T-helper 1 cell (primary cell): Measurements from ENCODE around the gene RNF17.

ENCODE experiments used
- DNase-seq, 5 donors: peaks; one replicate each; pipeline ENCODE4 v3.0.0-alpha.2; 2012 to 2020

Gene RNF17

DNA sequence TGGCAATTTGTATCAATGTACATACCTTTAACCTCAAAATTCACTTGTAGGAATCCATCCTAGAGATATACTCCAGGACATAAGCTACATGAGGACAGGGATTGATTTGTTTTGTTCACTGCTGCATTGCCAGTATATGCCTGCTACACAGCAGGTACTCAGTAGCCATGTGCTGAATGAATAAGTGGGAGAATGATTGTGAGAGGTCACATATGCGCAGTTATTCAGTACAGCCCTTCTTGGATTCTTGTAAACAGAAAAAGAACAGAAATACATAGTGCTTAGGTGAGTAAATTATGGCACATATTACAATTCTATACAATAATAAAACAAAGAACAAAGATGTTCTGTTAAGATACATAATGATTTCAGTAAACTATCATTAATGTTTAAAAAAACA lies 133.3 kb downstream of the RNF17 start:
- no peak for DNase-seq

DNA sequence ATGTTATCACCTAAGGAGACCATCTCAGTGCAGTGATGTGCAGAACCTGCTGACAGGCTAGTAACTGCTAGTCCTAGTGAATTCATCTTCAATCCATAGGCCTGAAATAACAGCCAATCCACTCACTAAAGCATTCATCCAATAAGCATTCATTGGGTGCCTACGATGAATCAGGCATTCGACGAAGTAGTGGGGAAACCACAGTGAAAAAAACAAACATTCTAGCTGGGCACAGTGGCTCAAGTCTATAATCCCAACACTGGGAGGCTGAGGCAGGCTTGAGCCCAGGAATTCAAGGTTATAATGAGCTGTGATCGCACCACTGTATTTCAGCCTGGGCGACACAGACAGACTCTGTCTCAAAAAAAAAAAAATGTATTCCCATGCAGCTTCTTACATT lies 135.6 kb downstream of the RNF17 start:
- no peak for DNase-seq

DNA sequence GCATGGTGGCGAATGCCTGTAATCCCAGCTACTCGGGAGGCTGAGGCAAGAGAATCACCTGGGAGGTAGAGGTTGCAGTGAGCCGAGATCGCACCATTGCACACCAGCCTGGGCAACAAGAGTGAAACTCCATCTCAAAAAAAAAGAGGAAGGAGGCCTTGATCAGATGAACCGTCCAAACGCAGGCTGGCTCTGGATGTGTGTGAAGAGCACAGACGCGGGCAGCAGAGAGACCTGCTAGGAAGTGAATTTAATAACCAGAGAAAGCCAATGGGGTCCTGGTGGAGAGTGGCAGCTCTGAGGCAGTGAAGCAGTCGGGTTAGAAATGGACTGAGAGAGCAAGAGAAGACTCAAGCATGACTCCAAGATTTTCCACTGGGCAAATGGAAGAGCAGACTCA lies 136.5 kb downstream of the RNF17 start:
- no peak for DNase-seq

DNA sequence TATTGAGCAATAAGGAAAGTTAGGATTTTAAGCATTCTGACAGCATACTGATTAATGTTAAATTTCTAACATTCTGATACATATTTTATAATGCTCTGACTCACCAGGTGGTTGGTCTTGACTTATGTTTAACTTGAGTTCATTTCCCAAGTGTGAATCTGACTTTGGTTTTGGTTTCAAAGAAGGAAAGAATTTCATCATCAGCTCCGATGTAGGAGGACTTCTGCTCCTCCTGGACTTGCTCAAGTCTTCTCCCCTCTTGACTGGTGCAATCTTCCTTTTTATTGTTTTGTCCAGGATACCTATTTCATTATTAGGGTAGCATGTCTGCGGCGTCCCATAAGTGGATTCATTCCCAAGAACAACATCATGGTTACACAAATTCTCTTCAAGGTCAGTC lies 141.3 kb downstream of the RNF17 start:
- no peak for DNase-seq

DNA sequence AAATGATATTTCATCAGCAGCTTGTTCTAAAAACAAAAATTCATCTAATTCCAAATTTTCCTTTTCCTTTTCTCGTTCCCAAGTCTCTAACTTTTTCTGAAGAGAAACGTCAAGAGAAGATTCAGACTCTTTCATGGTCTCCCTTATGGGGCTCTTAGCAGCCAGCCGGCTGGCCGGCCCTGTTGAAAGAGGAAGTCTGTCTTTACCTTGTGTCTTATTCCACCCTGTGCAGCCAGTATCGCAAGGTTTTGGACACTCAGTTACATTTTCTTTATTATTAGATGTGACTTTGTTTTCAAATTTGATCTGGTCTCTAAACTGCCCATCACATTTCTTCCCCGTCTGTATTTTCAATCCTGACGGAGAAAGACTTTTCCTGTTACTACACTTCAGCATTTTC lies 142.3 kb downstream of the RNF17 start:
- no peak for DNase-seq

DNA sequence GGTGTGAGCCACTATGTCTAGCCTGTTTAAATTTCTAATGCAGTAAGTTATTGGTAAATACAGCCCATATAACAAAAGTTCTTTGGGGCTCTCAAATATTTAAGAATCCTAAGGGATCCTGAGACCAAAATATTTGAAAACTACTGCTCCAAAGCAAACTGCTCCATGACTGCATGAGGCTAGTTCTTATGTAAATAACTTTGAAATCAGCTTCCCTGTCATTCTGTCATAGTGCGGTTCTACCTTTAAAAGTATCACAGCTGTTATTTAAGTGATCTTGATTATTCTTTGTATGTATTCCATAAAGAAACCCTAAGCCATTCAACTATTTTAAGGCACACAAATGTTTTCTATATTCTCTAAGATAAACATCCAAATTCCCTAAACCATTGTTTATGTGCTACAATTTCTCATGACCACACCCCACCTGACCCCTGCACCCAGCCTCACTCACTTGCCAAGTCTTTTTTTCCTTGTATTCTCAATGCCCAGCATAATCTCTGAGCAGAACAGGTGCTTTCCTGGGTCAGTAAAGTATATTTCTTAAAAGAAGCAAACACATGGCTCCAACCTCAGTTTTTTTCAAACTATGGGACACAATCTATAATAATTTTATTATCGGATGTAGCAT lies 146.6 kb downstream of the RNF17 start:
- no peak for DNase-seq

DNA sequence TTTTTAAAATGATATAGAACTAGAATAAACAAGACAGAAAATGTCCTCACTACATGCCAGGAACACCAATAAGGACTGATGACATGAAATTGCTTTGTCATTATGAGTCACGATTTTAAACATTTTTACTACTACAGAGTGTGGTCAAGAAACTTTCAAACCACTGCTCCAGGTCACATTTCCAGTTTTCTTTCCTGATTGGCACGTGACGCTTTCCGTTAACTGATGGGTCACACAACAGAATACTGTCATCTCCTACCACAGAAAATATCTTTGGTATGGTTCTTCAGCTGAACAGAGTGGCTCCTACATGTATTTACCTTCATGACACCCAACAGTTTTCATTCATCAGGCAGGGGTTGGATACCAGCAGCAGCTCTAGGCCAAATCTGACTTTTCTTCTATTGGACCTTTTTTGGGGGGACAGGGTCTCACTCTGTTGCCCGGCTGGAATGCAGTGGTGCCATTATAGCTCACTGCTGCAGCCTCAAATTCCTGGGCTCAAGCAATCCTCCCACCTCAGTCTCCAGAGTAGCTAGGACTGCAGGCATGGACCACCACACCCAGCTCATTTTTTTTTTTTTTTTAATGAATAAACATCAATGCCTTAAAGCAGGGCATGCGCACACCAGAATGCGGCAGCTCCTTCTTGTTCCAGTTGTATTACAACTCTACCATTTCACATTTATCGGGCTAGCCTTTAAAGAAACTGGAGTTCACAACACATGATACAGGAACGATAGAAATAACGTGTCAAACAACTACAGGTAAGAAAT lies 147.4 kb downstream of the RNF17 start:
- DNase-seq, result peak in 1 of 5 donors; percentile 58

DNA sequence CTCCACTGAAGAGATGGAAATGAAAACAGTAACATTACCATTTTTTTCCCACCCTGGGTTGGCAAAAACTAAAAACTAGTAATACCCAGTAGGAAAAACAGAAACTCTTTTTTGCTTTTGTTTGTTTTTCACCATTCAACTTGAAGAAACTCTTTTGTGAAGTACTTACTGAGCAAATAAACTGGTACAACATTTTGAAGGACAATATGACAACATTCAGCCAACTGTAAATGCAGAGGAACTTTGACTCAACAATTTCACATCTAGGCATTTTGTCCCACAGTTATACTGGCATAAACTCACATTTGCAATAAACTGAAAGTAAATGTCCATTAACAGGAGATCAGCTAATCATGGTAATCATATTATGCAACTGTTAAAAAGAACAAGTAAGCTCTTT lies 152.5 kb downstream of the RNF17 start:
- DNase-seq, result no peak

DNA sequence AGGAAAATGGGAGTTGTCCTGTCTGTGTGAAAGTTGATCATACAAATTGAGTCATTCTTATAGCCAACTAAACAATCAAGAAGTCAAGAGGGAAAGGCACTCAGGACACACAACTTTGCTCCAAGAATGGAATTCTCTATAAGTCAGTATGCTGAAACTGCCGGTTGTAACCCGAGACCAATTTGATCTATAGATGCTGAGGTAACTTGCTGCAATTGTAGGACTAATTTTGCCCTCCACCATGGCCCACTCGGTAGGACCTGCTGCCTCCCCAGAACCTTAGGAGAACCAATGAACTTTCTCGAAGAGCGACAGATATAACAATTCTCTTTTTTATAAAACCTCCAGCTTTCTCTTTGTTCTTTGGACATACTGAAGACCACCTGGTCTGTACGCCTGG lies 157.0 kb downstream of the RNF17 start:
- DNase-seq, result no peak

DNA sequence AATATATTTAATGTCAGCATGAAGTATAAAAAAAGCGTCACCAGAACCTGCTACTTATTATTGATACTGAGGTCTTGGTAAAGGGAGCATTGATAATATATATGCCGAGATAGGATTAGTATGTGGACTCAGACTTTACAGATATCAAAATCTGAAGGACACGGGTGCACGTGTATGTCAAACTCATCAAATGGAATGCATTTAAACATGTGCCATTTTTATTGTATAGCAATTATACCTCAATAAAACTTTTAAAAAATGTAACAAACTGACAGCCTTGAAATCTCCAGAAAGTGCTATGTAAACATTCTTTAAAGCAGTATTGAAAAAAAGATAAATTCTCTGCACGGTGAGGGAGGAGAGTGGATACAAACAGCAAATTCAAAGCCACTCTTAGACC lies 157.9 kb downstream of the RNF17 start:
- no peak for DNase-seq

DNA sequence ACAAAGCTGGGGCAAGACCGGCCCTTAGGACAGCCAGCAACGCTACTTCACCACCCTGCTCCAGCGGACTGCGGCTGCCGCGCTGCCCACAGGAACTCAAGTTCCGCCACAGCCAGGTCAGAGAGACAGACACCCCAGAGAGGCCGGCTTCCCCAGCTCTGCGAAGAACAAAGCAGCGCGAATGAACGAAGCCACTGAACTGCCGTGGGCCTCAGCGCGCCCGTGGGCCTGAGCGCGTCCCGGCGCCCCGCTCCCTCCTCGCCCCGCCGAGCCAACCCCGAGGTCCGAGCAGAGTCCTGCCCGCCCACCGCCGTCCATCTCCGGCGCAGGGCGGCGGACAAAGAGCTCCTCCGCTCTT lies 158.4 kb downstream of the RNF17 start:
- DNase-seq, result no peak

DNA sequence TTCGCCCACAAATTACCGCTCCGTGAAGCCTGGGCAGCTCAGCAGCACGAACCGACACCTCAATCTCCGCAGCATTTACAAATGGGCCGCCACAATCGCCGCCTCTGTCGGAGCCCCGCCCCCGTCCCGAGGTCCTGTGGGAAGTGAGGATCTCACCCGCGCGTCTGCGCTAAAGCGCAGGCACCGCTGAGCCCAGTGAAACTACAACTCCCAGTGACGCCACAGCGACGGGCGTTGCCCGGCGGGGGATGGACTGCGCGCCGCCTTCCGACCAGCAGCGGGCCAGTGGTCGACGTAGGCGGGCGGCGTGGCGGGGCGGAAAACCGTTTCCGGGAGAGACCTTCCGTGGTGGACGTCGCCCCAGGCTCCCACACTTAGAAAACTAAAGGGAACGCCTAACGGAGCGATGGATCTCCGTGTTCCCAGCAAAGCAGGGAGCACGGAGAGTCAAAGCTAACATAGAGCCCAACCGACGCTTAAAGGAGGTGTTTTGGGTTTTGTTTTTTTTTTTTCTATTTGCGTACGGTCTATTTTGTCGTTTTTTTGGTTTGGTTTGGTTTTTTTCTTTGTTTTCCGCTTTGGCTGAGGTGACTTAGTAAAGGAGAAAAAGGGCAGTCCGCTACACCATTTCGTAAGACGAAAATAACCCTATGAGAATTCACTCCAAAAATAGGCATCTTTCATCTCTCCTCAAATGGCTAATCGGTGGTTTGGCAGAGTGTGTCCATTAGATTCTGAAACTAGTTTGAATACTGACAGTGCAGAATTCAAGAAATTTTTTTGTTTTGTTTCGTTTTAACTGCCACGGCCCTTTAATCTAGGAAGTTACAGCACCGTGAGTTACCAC lies 159.0 kb downstream of the RNF17 start:
- DNase-seq, result peak; percentile 82 to 98 (median 89)

DNA sequence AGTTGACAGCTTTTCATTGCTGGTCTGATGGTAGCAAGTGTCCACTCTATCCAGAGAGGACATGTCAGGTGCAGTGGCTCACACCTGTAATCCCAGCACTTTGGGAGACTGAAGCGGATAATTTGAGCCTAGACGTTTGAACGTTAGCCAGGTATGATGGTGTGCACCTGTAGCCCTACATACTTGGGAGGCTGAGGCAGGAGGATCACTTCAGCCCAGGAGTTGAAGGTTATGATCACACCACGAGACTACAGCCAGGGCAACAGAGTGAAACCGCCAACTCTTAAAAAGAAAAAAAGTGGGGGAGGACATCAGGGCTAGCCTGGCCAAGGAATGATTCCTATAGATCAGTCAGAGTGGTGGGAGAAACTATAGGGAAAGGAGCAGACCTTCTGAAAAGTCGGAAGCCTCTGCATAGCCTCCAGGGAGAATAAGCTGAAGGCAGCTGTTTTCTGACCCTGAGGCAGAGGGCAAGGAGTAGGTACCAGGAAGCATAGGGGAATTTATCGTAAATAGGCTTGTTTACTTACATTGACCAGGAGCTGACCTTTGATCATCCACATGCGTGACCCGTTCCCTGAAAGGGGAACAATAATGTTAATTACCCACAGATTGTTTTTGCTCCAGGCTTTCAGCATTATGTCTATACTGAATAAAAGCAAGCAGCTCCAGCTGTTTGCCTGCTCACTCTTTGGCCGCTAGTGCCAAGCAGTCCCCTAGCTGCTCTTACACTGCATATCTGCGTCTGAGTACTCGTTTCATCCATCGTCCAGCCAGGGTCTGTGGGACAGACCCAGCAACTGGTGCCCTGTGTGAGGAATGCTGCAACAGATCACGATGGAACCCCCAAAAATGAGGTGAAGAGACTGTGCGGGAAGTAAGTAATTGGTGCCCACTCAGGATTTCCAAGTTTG lies 161.6 kb downstream of the RNF17 start:
- DNase-seq, result no peak

DNA sequence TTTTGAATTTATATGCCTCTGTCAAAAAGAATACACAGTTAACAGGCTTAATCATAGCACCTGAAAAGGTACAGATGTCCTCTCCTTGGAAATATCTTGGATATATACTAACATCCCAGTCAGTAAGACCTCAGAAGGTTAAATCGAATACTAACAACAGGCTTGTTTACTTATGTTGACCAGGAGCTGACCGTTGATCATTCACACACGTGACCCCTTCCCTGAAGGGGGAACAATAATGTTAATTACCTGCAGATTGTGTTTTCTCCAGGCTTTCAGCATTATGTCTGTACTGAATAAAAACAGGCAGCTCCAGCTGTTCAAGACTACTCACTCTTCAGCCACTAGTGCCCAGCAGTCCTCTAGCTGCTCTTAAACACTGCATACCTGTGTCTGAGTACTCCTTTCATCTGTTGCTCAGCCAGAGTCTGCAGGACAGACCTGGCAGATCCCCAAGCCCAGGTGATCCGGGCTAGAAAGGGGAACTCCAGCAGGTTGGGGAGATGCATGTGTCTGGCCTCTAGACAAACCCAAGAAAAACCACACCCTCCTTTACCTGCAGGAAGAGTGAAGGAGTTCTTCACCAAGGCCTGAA lies 163.9 kb downstream of the RNF17 start:
- no peak for DNase-seq

DNA sequence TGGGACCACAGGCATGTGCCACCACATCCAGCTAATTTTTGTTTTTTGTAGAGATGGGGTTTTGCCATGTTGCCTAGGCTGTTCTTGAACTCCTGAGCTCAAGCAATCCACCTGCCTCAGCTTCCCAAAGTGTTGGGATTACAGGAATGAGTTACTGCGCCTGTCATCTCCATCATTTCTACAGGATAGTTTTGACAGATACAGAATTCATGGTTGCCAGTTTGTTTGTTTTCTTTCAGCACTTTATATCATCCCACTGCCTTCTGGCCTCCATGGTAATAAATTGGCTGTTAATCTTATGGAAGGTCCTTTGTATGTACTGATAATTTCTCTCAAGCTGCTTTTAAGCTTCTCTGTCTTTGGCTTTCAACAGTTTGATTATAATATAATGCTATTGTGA lies 165.2 kb downstream of the RNF17 start:
- no peak for DNase-seq
